HepG2 (cell line): ENCODE data around the gene FBXW4. TPM values are rescaled to one million over a fixed set of nuclear protein-coding genes. Genes with fewer than 3 reads are reported as not detected.

Experiments
- ATAC-seq: fragments of 200-7000 bp; cut with Tn5 transposase; 3 replicates; pipeline ENCODE4 v1.9.1; 2020; ENCODE audit warnings: mild to moderate bottlenecking, moderate library complexity
- BruUV-seq: library from RNA; stranded (reverse); fragments of 400-500 nt; replicated peaks from 2 replicates; lab custom pipeline; 2021; lab: Mats Ljungman, UMichigan
- CTCF ChIA-PET: fragments of 300-600 bp; formaldehyde crosslinking; extraction: SDS; loops from one replicate; lab custom pipeline; 2021; ENCODE audit warnings: low total read pairs, inconsistent platforms, low intra/inter-chr PET ratio; lab: Yijun Ruan, JAX
- POLR2A ChIA-PET: fragments of 350-600 bp; sonication (Branson Sonifier 250); formaldehyde crosslinking; loops from one replicate; lab custom pipeline; 2020; ENCODE audit warnings: antibody characterized with exemption, inconsistent platforms; lab: Yijun Ruan, JAX
- DNase-seq: peaks from one replicate; pipeline ENCODE4 v3.0.0-alpha.2; 2015; ENCODE audit warnings: low spot score
- FAIRE-seq: peaks from 3 replicates; lab custom pipeline; 2011; peaks lifted over from hg19 to GRCh38; lab: Jason Lieb, UNC
- H2AFZ ChIP-seq: one replicate; pipeline ENCODE4 v1.6.1; 2011; ENCODE audit warnings: low read length, inconsistent platforms
- H3K27ac ChIP-seq: fragments of 300-600 bp; 3 replicates; pipeline ENCODE4 v1.8.0; 2011; ENCODE audit warnings: mixed run types, mild to moderate bottlenecking, mixed read lengths, low read length, inconsistent platforms; ENCODE audit not compliant: insufficient read depth; ENCODE audit errors: extremely low read length
- H3K27me3 ChIP-seq, 2 experiments: fragments of 200-600 bp in 1 of 2; 2 replicates in 1 of 2; 3 replicates in 1 of 2; pipeline versions ENCODE4 v1.6.0 to v1.8.0; 2011; ENCODE audit warnings: low read length in 2 of 2, mild to moderate bottlenecking in 2 of 2, moderate library complexity in 2 of 2, inconsistent platforms in 1 of 2; ENCODE audit not compliant: insufficient read depth in 2 of 2, control insufficient read depth in 1 of 2
- H3K36me3 ChIP-seq, 2 experiments: fragments of 200-600 bp in 1 of 2; replicated peaks in 1 of 2; 2 replicates in 1 of 2; 3 replicates in 1 of 2; pipeline versions ENCODE4 v1.5.1 to v1.8.0; 2011; ENCODE audit warnings: low read length in 2 of 2, inconsistent platforms in 1 of 2; ENCODE audit not compliant: insufficient read depth in 2 of 2, control insufficient read depth in 1 of 2
- H3K4me1 ChIP-seq: 2 replicates; pipeline ENCODE4 v1.5.1; 2012; ENCODE audit warnings: low read length, inconsistent platforms; ENCODE audit not compliant: insufficient read depth
- H3K4me2 ChIP-seq: 2 replicates; pipeline ENCODE4 v1.6.0; 2011; ENCODE audit warnings: low read depth, low read length, inconsistent platforms
- H3K4me3 ChIP-seq, 3 experiments: fragments of 200-600 bp in 1 of 3; sonication (generic), shearing (Covaris generic) in 1 of 3; replicated peaks in 1 of 3; 2 replicates each; pipeline ENCODE4 v1.5.1; 2011 to 2016; ENCODE audit warnings: low read length in 3 of 3, inconsistent platforms in 2 of 3, low read depth in 2 of 3, mild to moderate bottlenecking in 2 of 3, control low read depth in 1 of 3, mixed read lengths in 1 of 3; ENCODE audit not compliant: insufficient read depth in 1 of 3
- H3K79me2 ChIP-seq: one replicate; pipeline ENCODE4 v1.6.1; 2011; ENCODE audit warnings: low read length, inconsistent platforms; ENCODE audit not compliant: insufficient read depth
- H3K9ac ChIP-seq: 2 replicates; pipeline ENCODE4 v1.6.0; 2011; ENCODE audit warnings: mild to moderate bottlenecking, low read depth, low read length, inconsistent platforms; ENCODE audit not compliant: insufficient read depth
- H3K9me3 ChIP-seq: 2 replicates; pipeline ENCODE4 v1.5.1; 2012; ENCODE audit warnings: mild to moderate bottlenecking, low read length
- H4K20me1 ChIP-seq: 2 replicates; pipeline ENCODE4 v1.6.0; 2011; ENCODE audit warnings: inconsistent platforms, mild to moderate bottlenecking, low read length, moderate library complexity; ENCODE audit not compliant: insufficient read depth
- EP300 ChIP-seq, 3 experiments: sonication (generic) in 1 of 3; formaldehyde crosslinking in 1 of 3; IDR thresholded peaks; 2 replicates each; pipeline versions ENCODE4 v1.5.1 to v1.6.1; 2011 to 2020; ENCODE audit warnings: low read depth in 2 of 3, low read length in 2 of 3, borderline replicate concordance in 1 of 3, improper control_type of control experiment in 1 of 3, mild to moderate bottlenecking in 1 of 3, missing genetic modification reagents in 1 of 3, moderate library complexity in 1 of 3
- PLRG1 ChIP-seq: fragments of 450-650 bp; conservative IDR thresholded peaks from 2 replicates; pipeline ENCODE4 v1.6.1; 2016
- TRAFD1 ChIP-seq: sonication (generic); formaldehyde crosslinking; IDR thresholded peaks from 2 replicates; pipeline ENCODE4 v1.5.1; 2020; ENCODE audit warnings: missing genetic modification reagents, mild to moderate bottlenecking, borderline replicate concordance
- ZNF629 ChIP-seq: sonication (generic); formaldehyde crosslinking; conservative IDR thresholded peaks from 2 replicates; pipeline ENCODE4 v1.5.0; 2020; ENCODE audit warnings: missing genetic modification reagents
- WGBS: methylation state at CpG from one replicate; pipeline ENCODE4 v1.1.6; 2017; ENCODE audit warnings: low lambda C conversion rate; 5-methylcytosine and 5-hydroxymethylcytosine counted together
- in situ Hi-C: cut with HindIII; loops from 2 replicates; pipeline ENCODE4 v1.10.0; 2017; ENCODE audit warnings: low pct_unique_long_range_greater_than_20kb; ENCODE audit not compliant: extremely low pct_ligation_motif_present
- intact Hi-C: fragments of 100-400 bp; cut with micrococcal nuclease; formaldehyde crosslinking; loops from one replicate; pipeline ENCODE4 v1.10.0; 2022; ENCODE audit not compliant: unreplicated experiment
- polyA plus RNA-seq, 8 experiments: library from polyadenylated mRNA; depleted of rRNA in 3 of 8; stranded (reverse) in 7 of 8; unstranded in 1 of 8; fragments of >200 nt; fragmentation: Illumina TruSeq in 4 of 8; extraction: Trizol in 4 of 8; gene quantifications; 2 replicates each; pipeline versions ENCODE4 v1.2.1 to v1.2.3, GENCODE V29; 2011 to 2016; ENCODE audit warnings: low read depth in 4 of 8, missing spikeins in 1 of 8, mixed read lengths in 1 of 8; ENCODE audit not compliant: insufficient read depth in 1 of 8
- total RNA-seq, 5 experiments: library from RNA; depleted of rRNA; stranded (reverse); fragments of >200 nt; fragmentation: Illumina TruSeq; extraction: Trizol; gene quantifications; 2 replicates each; pipeline ENCODE4 v1.2.3, GENCODE V29; 2016; ENCODE audit warnings: low read depth in 1 of 5

Gene FBXW4
- total and polyA plus RNA-seq, 2 of the 13 experiments (the other 11 are each of a cell fraction or from before 2014, with no cell fraction given), result 23.5 to 33.7 TPM

- TF ChIP-seq EP300 (IDR thresholded peaks at IDR 0.05; ENCODE audit: low read depth in 2 of 2, low read length in 2 of 2) (no peak), EP300 (CRISPR knock-in tag; IDR thresholded peaks at IDR 0.05; ENCODE audit: borderline replicate concordance) (no peak), PLRG1 (no peak)
These were observed 122.8 kb downstream of the FBXW4 start (continued) for GRCh38 chr10:101572126-101572525.

GRCh38 chr10:101571271-101571925, 123.6 kb downstream of the FBXW4 start:
- POLR2A ChIA-PET, result interaction anchor here (0.7 to 2.3 kb wide), 2 partner anchors 10 to 16 kb away, joined by 3 to 10 read pairs; partner anchors contain the start of genes DPCD and POLL
- FAIRE-seq, result no peak
- ATAC-seq, result no peak
- in situ Hi-C loops, result loop anchor here (5.0 kb wide), 1 partner anchor 279 kb away; no protein-coding TSS in a partner anchor
- peaks cover 0 to 36% of the 10 kb centered on the region in 2 experiments; a peak in 4 of 5 replicates for H3K27me3 ChIP-seq
- 51% methylated on average over 7 of the region's 8 CpGs for WGBS
- no peaks in the 10 kb centered on the region for H3K79me2 ChIP-seq
- CTCF ChIA-PET, result no interaction called here
- no peaks in the 10 kb centered on the region for H3K9me3 ChIP-seq
- H3K9ac ChIP-seq, result peak overlapping the region; percentile 60; the same call in 1 of the 2 replicates
- peaks cover 37% of the 10 kb centered on the region for H3K4me1 ChIP-seq
- peak overlapping the region; percentile 100 for H3K4me2 ChIP-seq
- no peak for DNase-seq
- H3K4me3 ChIP-seq, result peak overlapping the region in 1 of 3 experiments; percentile 85; a peak in 1 of 6 replicates
- BruUV-seq, result no TSS peak
- H2AFZ ChIP-seq, result no peak overlapping the region
- no peaks in the 10 kb centered on the region for H3K36me3 ChIP-seq
- H4K20me1 ChIP-seq, result no peaks in the 10 kb centered on the region
- intact Hi-C loops, result loop anchor here (5.0 kb wide), 1 partner anchor 279 kb away; no protein-coding TSS in a partner anchor
- no peak overlapping the region for H3K27ac ChIP-seq
- TF ChIP-seq TRAFD1 (CRISPR knock-in tag), result no peak
- TF ChIP-seq ZNF629, result peak; percentile 76
- TF ChIP-seq, all 625 proteins: peak for 1
